NCI-H226 (cell line): ENCODE data around the gene DISP1.
"Not testable (repeated sequence)": the region's sequence is repeated elsewhere in the genome, so short reads cannot be mapped to it uniquely, and the experiment has no call there.

Experiments
- DNase-seq: peaks from one replicate; pipeline ENCODE4 v3.0.0-alpha.2; 2015

Gene DISP1

GRCh38 chr1:222798975-222799374 lies 15.9 kb upstream of the DISP1 start:
- DNase-seq: no peak

GRCh38 chr1:222801067-222801466 lies 13.8 kb upstream of the DISP1 start:
- DNase-seq: no peak

- DNase-seq: no peak
Measured at GRCh38 chr1:222811671-222812070, 3.2 kb upstream of the DISP1 start.

- no peak for DNase-seq
Measured at GRCh38 chr1:222813866-222814535, 838 bp upstream of the DISP1 start.

- no peak for DNase-seq
Measured at GRCh38 chr1:222815440-222815765, 564 bp downstream of the DISP1 start.

GRCh38 chr1:222817529-222817928 lies 2.7 kb downstream of the DISP1 start:
- DNase-seq: peak; percentile 51

GRCh38 chr1:222818171-222818570 lies 3.3 kb downstream of the DISP1 start:
- no peak for DNase-seq

- DNase-seq: no peak
Measured at GRCh38 chr1:222820171-222820712, 5.4 kb downstream of the DISP1 start.

- DNase-seq: no peak
Measured at GRCh38 chr1:222821239-222821638, 6.4 kb downstream of the DISP1 start.

GRCh38 chr1:222823695-222824094 lies 8.9 kb downstream of the DISP1 start:
- no peak for DNase-seq

- DNase-seq: no peak
Measured at GRCh38 chr1:222824641-222825040, 9.8 kb downstream of the DISP1 start.

GRCh38 chr1:222828939-222829338 lies 14.1 kb downstream of the DISP1 start:
- DNase-seq: no peak

- DNase-seq: no peak
Measured at GRCh38 chr1:222829868-222830267, 15.0 kb downstream of the DISP1 start.

- DNase-seq: no peak
Measured at GRCh38 chr1:222833356-222833876, 18.6 kb downstream of the DISP1 start.

- no peak for DNase-seq
Measured at GRCh38 chr1:222843469-222844410, 28.9 kb downstream of the DISP1 start.

GRCh38 chr1:222844411-222844779 lies 29.6 kb downstream of the DISP1 start:
- DNase-seq: no peak

GRCh38 chr1:222845763-222846162 lies 30.9 kb downstream of the DISP1 start:
- no peak for DNase-seq

GRCh38 chr1:222850550-222850949 lies 35.7 kb downstream of the DISP1 start:
- not testable (repeated sequence) for DNase-seq

- DNase-seq: peak; percentile 68
Measured at GRCh38 chr1:222852326-222852725, 37.5 kb downstream of the DISP1 start.

- DNase-seq: no peak
Measured at GRCh38 chr1:222861062-222861461, 46.2 kb downstream of the DISP1 start.
